Measurements from ENCODE around the gene CELA3A. TPM values are rescaled to one million over a fixed set of nuclear protein-coding genes. Genes with fewer than 3 reads are reported as not detected.
A peak's percentile ranks its signal among the peaks of the same experiment; 100 is the strongest.
"Not testable (repeated sequence)": the region's sequence is repeated elsewhere in the genome, so short reads cannot be mapped to it uniquely, and the experiment has no call there.

The CELA3A gene
- total and polyA plus RNA-seq, 12 donors, result 0.58 to 4.6 (median 3.7) TPM; not detected in 4

DNA sequence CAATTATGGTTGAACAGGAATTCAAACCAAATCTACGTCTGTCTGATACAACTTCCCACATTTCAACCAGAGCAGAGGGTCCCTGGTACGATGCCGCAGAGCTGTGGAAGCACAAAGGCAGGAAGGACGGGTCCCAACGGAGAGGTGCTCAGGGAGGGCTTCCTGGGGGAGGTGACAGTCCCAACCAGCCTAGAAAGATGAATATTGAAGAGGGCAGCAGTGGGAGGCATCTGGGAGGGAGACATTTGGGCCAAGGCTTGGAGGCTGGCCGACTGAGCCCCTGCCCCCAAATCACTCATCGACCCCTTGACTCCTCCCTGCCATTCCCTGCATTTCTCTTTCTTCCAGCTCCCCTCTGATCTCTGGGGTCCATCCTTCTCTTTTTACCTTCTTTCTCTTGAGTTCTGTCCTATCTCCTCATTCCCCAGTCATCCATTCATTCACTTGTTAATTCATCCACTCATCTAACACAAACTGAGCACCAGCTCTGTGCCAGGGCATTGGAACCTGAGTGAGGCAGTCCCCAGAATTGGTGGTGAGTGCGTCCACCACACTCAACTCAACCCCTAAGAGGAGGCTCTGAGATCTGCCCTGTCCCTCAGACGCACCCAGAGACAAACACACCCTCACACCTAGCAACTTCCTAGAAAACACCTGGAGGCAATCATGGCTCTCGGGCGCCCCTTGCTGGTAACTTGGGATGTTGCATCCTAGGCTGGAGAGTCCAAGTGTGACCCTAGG lies 37.8 kb upstream of the CELA3A start:
- peak; percentile 86 to 94 (median 90) for ATAC-seq
- WGBS, 2 donors, result 44 to 49% methylated on average over 11 of the region's 11 CpGs
- H3K4me1 ChIP-seq, result peaks cover 0 to 30% (median 9%) of the 10 kb centered on the region in 9 donors
- no peak overlapping the region for H3K27ac ChIP-seq
- no peak overlapping the region for H3K4me3 ChIP-seq
- no peaks in the 10 kb centered on the region for H3K9me3 ChIP-seq
- no peaks in the 10 kb centered on the region for H3K36me3 ChIP-seq
- intact Hi-C loops (cut with DNase I), result loop anchor here in 8 of 10 donors (2.0 to 10.0 kb wide), 8 partner anchors 67 to 249 kb away; partner anchors contain the start of gene USP48 (in 2 of the 8)
- TF ChIP-seq, protein P1, sequence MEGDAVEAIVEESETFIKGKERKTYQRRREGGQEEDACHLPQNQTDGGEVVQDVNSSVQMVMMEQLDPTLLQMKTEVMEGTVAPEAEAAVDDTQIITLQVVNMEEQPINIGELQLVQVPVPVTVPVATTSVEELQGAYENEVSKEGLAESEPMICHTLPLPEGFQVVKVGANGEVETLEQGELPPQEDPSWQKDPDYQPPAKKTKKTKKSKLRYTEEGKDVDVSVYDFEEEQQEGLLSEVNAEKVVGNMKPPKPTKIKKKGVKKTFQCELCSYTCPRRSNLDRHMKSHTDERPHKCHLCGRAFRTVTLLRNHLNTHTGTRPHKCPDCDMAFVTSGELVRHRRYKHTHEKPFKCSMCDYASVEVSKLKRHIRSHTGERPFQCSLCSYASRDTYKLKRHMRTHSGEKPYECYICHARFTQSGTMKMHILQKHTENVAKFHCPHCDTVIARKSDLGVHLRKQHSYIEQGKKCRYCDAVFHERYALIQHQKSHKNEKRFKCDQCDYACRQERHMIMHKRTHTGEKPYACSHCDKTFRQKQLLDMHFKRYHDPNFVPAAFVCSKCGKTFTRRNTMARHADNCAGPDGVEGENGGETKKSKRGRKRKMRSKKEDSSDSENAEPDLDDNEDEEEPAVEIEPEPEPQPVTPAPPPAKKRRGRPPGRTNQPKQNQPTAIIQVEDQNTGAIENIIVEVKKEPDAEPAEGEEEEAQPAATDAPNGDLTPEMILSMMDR (IDR thresholded peaks at IDR 0.05), result peak; percentile 76 to 97 (median 95)
- no peaks in the 10 kb centered on the region for H3K27me3 ChIP-seq
- DNase-seq, result peak; percentile 73 to 79

DNA sequence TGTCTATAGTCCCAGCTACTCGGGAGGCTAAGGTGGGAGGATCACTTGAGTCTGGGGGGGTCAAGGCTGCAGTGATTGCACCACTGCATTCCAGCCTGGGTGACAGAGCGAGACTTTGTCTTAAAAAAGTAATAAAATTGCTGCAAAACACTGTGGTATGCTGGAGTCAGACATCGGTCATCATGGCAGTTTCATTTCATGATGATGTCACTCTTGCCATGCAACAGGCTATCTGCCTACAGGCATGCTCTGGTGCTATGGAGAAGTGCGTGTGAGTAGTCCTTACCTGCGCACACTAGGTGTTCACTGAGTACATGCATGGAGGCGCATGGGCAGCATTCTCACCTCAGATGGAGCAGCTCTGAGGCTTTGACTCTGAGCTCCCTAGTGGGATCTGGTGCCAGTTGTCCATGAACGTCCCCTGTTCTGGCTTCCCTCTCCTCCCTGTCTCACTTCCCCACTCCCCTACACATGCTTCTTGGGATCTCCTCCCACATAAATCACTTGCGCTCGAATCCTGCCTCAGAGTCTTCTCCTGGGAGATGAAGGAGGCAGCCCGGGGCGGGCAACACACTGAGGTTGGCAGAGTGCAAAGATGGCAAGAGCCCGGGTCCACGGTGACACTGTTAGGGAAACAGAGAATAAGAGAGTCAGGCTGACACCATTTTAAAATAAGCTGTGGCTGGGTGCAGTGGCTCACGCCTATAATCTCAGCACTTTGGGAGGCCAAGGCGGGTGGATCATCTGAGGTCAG lies 35.0 kb upstream of the CELA3A start:
- DNase-seq, result no peak
- H3K27me3 ChIP-seq, result no peaks in the 10 kb centered on the region
- peaks cover 0 to 25% (median 7%) of the 10 kb centered on the region in 9 donors for H3K4me1 ChIP-seq
- WGBS, 2 donors, result 86% methylated on average over 15 of the region's 15 CpGs
- H3K4me3 ChIP-seq, result no peak overlapping the region
- H3K36me3 ChIP-seq, result no peaks in the 10 kb centered on the region
- no peak for ATAC-seq
- no peaks in the 10 kb centered on the region for H3K9me3 ChIP-seq
- intact Hi-C loops (cut with DNase I), result loop anchor here in 6 of 10 donors (10.0 kb wide), 4 partner anchors 92 to 252 kb away; partner anchors contain the start of gene USP48 (in 2 of the 6)
- H3K27ac ChIP-seq, result no peak overlapping the region
- TF ChIP-seq, protein P1 (IDR thresholded peaks at IDR 0.05), result no peak

DNA sequence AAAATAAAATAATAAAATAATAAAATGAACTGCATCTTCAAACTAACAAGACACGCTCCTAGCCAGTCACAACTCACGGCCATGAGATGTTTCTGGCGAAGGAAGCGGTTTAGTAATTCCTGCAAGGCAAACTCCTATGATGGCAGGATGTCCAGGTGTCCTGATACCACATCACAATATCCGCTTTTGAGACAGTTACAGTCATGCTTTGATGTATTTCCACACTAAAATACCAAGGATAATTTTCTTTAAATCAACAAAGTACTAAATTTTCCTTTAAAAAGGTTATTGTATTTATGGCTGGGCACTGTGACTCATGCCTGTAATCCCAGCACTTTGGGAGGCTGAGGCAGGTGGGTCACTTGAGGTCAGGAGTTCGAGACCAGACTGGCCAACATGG lies 34.2 kb upstream of the CELA3A start:
- intact Hi-C loops (cut with DNase I), result loop anchor here in 6 of 10 donors (10.0 kb wide), 4 partner anchors 92 to 252 kb away; partner anchors contain the start of gene USP48 (in 2 of the 6)
- not testable (repeated sequence) for H3K4me3 ChIP-seq, H3K36me3 ChIP-seq, ATAC-seq, DNase-seq, H3K27me3 ChIP-seq, H3K27ac ChIP-seq, H3K9me3 ChIP-seq
- 96% methylated on average over 6 of the region's 6 CpGs for WGBS, 2 donors
- H3K4me1 ChIP-seq, result peaks cover 0 to 17% (median 5%) of the 10 kb centered on the region in 9 donors

DNA sequence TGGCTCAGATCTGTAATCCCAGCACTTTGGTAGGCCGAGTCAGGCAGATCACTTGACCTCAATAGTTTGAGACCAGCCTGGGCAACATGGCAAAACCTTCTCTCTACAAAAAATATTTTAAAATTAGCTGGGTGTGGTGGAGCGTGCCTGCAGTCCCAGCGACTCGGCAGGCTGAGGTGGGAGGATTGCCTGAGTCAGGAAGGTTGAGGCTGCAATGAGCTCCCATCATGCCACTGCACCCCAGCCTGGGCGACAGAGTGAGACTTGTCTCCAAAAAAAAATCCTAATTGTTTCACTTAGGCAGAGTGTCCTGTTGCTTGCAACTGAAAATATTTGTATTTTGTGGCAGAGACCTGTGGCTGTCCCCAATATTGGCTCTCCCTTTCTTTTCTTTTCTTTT lies 32.4 kb upstream of the CELA3A start:
- not testable (repeated sequence) for H3K27me3 ChIP-seq, H3K4me1 ChIP-seq, H3K27ac ChIP-seq, ATAC-seq, H3K4me3 ChIP-seq, H3K9me3 ChIP-seq, DNase-seq, H3K36me3 ChIP-seq
- WGBS, 2 donors, result 73 to 76% methylated on average over 5 of the region's 5 CpGs
- intact Hi-C loops (cut with DNase I), result loop anchor here in 6 of 10 donors (10.0 kb wide), 4 partner anchors 94 to 254 kb away; partner anchors contain the start of gene USP48 (in 2 of the 6)

DNA sequence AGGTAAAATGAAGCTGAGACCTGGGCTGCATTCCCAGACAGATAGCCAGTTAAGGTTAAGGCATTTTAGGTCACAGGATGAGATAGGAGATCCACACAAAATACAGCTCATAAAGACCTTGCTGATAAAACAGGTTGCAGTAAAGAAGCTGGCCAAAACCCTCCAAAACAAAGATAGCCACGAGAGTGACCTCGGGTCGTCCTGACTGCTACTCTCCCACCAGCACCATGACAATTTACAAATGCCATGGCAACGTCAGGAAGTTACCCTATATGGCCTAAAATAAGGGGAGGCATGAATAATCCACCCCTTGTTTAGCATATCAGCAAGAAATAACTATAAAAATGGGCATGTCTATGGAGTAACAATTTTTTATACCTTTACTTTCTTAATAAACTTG lies 30.9 kb upstream of the CELA3A start:
- H3K4me3 ChIP-seq; H3K36me3 ChIP-seq; H3K9me3 ChIP-seq; H3K4me1 ChIP-seq; intact Hi-C loops (cut with DNase I); ATAC-seq; H3K27ac ChIP-seq; H3K27me3 ChIP-seq; DNase-seq: not testable (repeated sequence)
- WGBS, 2 donors, result 34 to 38% methylated on average over 4 of the region's 4 CpGs

DNA sequence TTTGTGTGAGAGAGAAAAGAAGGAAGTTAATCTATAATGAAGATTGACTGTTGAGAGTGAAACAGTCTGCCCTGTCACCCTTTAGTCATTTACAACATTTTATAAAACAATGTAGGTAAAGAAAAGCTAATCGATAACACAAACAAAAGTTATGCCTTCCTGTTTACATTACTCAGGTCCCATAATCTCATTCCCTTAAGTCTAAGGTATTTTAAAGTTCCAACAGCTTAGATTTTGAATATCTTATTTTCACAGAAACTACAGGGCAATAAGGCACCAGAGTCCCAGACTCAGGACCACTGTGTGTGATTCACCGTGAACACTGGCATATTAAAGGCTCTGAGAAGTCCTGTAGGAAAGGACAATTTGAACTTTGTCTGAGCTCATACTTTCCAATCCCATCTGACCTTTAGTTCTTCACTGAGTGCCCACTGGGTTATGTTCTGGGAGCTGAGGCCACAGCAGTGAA lies 28.4 kb upstream of the CELA3A start:
- H3K36me3 ChIP-seq; H3K4me1 ChIP-seq; ATAC-seq; intact Hi-C loops (cut with DNase I); H3K4me3 ChIP-seq; H3K27ac ChIP-seq; DNase-seq; H3K27me3 ChIP-seq; H3K9me3 ChIP-seq: not testable (repeated sequence)
- WGBS, 2 donors, result 66 to 68% methylated on average over 2 of the region's 2 CpGs

DNA sequence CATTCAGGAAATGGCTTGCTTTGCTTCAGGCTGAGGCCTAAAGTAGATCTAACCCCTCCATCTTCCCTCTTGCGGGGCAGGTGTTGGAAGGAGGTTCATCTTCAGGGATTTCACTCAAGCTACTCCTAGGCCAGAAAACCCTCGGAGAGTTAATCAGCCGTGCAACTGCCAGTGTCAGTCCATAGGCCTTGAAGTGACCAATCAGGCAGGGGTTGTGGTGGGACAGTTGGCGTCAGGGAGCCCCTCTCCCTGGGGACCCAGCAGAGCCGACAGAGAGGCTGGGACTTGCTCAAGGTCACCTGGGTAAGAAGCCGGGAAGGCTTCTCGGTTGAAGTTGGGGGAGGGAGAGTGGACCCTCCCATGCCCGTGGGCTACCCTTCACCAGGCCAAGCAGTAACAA lies 27.5 kb upstream of the CELA3A start:
- ATAC-seq, result peak in 1 of 8 donors; percentile 28
- not testable (repeated sequence) for H3K27me3 ChIP-seq, H3K36me3 ChIP-seq

DNA sequence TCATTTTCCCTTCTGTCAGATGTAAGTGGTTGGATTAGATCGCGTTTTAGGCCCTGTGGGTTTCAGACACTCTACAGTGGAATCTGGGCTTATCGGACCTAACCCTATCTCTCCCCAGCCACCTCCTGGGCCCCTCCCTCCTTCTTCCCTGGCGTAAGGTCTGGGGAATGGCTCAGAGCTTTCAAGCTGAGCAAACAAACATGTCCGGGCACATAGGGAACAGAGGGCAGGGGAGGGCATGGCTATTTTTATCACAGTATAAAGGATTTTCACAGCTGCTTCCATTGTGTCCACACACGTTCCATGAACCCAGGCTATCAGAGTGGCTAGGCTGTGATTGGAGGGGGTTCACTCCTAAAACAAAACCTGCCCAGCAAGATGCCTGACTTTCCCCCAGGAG lies 26.8 kb upstream of the CELA3A start:
- H3K27me3 ChIP-seq; H3K27ac ChIP-seq; H3K4me3 ChIP-seq; intact Hi-C loops (cut with DNase I); H3K4me1 ChIP-seq; DNase-seq; H3K36me3 ChIP-seq; H3K9me3 ChIP-seq: not testable (repeated sequence)
- WGBS, 2 donors, result 24 to 30% methylated on average over 6 of the region's 6 CpGs
- ATAC-seq, result peak; percentile 56 to 85 (median 79)

More for the DNA sequence above, 27.5 kb upstream of the CELA3A start:
- H3K4me1 ChIP-seq; intact Hi-C loops (cut with DNase I); H3K4me3 ChIP-seq; H3K27ac ChIP-seq; DNase-seq; H3K9me3 ChIP-seq: not testable (repeated sequence)
- 77 to 96% methylated on average over 7 of the region's 8 CpGs for WGBS, 2 donors

DNA sequence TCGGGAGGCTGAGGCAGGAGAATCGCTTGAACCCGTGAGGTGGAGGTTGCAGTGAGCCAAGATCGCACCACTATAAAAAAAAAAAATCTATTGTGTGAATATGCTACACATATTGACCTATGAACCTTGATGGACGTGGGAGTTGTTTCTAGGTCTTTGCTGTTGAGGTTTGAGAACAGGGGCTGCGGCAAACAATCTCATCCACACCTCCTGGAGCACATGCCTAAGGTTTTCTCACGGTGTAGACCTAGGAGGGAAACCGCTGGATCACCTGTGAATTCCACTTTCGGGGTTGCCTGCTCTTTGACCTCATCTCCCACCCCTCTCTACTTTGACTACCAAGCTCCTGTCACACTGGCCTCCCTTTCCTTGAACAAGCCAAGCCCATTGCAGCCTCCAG lies 26.2 kb upstream of the CELA3A start:
- H3K36me3 ChIP-seq; intact Hi-C loops (cut with DNase I); H3K27ac ChIP-seq; H3K4me1 ChIP-seq; H3K27me3 ChIP-seq; ATAC-seq; H3K4me3 ChIP-seq; DNase-seq; H3K9me3 ChIP-seq: not testable (repeated sequence)
- 89 to 91% methylated on average over 9 of the region's 9 CpGs for WGBS, 2 donors

All from heart right ventricle (tissue), 16 donors.